Epithelial cell of esophagus (primary cell): ENCODE data around the gene TUBGCP3.

Experiments used
- DNase-seq: peaks from one replicate; pipeline ENCODE4 v3.0.0; 2010; ENCODE audit warnings: low read depth
- H3K4me3 ChIP-seq: 2 replicates; pipeline ENCODE4 v1.5.1; 2011; ENCODE audit warnings: mild to moderate bottlenecking, low read length, control low read depth
- TF ChIP-seq, protein P1 (sequence below): IDR thresholded peaks from 2 replicates; pipeline ENCODE4 v1.5.1; 2011; ENCODE audit warnings: low read depth, mild to moderate bottlenecking, low read length, control low read depth, inconsistent platforms; ENCODE audit not compliant: insufficient read depth; ENCODE audit errors: missing control alignments

The TUBGCP3 gene

DNA sequence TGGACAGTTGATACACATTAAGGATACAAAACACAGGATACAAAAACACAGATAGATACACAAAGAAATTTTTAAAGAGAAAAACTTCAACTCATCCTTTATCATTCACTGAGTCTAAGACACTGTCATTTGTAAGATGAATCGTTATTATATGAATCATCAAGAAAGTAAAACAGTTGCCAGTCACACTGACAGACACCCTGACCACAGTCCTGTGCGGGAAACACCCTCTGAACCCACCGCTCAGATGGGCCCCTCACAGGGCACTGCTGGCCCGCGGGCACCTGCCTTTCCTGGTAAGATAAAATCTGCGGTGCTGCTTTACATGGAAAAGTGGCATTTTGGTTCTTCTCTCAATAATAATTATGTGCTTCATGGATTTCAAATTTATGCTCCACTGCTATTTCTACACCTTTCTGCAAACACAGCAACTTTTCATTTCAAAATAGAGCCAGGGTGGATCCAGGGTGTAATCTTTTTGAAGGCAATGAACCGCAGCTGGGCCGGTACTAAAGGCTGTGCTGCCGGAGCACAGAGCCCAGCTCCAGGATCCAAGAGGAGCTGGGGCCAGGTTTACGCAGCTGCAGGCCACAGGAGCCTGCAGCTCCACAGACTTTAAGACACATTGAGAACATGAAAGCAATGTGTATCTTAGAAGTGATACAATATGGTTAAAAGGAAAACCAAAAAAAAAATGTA is 76.8 kb downstream of the TUBGCP3 start:
- peak; percentile 16 for DNase-seq
- TF ChIP-seq, protein P1, sequence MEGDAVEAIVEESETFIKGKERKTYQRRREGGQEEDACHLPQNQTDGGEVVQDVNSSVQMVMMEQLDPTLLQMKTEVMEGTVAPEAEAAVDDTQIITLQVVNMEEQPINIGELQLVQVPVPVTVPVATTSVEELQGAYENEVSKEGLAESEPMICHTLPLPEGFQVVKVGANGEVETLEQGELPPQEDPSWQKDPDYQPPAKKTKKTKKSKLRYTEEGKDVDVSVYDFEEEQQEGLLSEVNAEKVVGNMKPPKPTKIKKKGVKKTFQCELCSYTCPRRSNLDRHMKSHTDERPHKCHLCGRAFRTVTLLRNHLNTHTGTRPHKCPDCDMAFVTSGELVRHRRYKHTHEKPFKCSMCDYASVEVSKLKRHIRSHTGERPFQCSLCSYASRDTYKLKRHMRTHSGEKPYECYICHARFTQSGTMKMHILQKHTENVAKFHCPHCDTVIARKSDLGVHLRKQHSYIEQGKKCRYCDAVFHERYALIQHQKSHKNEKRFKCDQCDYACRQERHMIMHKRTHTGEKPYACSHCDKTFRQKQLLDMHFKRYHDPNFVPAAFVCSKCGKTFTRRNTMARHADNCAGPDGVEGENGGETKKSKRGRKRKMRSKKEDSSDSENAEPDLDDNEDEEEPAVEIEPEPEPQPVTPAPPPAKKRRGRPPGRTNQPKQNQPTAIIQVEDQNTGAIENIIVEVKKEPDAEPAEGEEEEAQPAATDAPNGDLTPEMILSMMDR, result no peak
- no peak overlapping the region for H3K4me3 ChIP-seq

DNA sequence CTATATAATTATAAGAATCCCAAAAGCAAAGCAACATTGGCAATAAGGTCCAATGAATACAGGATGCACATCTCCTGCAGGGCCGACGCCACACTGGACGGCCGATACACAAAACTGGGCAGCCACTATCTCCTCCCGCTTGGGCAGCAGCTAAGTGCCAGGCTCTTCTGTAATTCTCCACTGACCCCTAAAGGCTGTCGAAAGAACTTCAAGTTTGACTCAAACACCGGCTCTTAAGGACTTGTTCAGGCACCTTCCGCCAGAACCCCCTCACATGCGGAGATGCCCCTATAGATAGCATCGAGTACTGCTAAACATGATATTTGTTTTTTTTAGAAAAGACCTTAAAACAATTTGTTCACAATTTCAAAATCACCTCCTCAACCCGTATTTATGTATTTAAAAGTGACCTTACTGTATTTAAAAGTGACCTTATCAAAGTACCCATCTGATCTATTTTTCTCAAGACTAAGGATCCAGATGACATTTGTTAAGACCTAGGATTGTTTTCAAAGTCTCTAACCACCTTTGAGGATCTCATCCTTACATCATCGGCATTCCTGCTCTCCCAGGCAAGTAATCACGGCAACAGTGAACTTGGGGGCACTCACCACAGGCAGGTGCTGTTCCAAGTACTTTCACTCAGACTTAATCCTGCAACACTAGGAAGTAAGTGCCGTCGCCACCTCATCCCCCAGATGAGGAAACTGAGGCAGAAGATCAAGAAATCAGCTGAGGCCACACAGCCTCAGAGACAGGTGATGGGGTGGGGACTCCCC is 77.8 kb downstream of the TUBGCP3 start:
- no peak overlapping the region for H3K4me3 ChIP-seq
- TF ChIP-seq, protein P1, result peak; percentile 59
- DNase-seq, result peak; percentile 68

DNA sequence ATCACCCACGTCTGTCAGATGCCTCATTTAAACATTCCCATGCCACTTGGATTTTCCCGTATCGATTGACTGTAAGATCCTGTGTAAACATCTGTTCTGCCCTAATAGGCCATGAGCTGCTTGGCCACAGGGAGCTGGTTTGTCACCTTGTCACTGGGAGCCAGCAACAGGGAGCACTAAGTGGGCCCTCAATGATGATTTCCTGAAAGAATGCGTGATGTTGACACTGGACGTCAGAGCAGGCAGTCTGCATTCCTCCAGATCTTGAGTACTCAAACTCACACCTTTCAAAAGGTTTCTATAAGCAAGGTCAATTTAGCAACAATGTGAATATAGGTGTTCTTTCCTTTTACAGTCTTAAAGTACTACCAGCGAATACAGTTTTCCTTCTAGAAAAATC is 78.8 kb downstream of the TUBGCP3 start:
- H3K4me3 ChIP-seq, result no peak overlapping the region
- no peak for DNase-seq
- TF ChIP-seq, protein P1, result no peak

DNA sequence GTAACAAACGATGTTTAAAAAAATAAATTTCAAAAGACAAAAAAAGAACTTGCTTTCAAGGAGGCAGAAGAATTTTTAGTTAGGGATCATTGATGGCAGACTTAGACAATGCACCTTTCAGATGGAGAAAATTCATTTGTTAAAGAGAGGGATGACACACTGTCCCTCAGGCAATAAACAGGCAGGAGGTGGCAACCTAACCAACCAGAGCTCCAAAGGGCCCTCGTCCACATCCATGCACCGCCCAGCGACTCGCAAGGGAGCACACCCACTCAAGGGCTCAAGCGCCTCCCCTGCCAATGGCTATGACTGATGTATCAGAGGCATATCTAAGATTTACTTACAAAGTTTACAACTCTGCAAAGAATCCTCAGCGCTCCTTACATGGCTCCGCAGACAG is 81.9 kb downstream of the TUBGCP3 start:
- no peak overlapping the region for H3K4me3 ChIP-seq
- TF ChIP-seq, protein P1, result no peak
- DNase-seq, result peak; percentile 51

DNA sequence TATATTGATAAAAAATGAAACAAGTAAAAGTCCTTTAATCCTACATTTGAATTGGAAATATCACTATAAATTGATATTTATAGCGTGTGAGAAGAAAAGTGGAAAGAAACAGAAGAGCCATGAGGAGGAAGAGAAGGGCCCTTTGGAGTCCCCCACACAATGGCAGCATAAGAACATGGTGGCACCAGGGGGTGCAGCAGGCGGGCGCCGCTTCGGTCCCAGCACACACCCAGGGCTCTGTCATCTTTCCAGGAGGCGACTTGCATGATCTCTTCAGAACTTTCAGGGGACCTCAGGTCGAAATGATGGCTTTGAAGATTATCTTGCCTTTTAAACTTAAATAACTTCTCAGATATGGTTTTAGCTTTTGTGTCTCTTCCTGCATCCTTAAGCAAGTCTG is 91.8 kb downstream of the TUBGCP3 start:
- no peak for DNase-seq
- TF ChIP-seq, protein P1, result no peak
- H3K4me3 ChIP-seq, result no peak overlapping the region

DNA sequence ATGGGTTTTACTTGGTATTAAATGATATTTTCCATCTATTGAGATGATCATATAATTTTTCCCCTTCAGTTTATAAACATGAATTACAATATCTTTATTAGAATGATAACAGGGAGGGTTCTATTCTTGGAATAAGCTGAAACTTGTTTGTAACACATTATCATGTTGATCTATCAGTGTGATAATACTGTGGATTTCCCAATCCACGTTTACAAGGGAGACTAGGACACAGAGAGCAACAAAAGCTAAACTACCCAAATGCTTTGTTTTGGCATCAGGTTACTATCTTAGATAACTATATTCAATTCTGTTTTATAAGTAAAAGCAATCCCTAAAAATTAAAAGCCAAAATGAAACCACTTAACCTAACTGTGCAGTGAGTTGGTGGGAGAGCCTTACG is 92.5 kb downstream of the TUBGCP3 start:
- no peak for DNase-seq
- TF ChIP-seq, protein P1, result no peak
- no peak overlapping the region for H3K4me3 ChIP-seq
